Measurements from ENCODE around the gene CLPSL2.

CLPSL2 gene

GRCh38 chr6:35786272-35786671 lies 9.9 kb downstream of the CLPSL2 start:
- DNase-seq (ENCODE audit: extremely low read depth in 1 of 2, low read depth in 1 of 2), result no peak

- DNase-seq (ENCODE audit: extremely low read depth in 1 of 2, low read depth in 1 of 2), result no peak
Measured at GRCh38 chr6:35786810-35787209, 10.4 kb downstream of the CLPSL2 start.

DNA sequence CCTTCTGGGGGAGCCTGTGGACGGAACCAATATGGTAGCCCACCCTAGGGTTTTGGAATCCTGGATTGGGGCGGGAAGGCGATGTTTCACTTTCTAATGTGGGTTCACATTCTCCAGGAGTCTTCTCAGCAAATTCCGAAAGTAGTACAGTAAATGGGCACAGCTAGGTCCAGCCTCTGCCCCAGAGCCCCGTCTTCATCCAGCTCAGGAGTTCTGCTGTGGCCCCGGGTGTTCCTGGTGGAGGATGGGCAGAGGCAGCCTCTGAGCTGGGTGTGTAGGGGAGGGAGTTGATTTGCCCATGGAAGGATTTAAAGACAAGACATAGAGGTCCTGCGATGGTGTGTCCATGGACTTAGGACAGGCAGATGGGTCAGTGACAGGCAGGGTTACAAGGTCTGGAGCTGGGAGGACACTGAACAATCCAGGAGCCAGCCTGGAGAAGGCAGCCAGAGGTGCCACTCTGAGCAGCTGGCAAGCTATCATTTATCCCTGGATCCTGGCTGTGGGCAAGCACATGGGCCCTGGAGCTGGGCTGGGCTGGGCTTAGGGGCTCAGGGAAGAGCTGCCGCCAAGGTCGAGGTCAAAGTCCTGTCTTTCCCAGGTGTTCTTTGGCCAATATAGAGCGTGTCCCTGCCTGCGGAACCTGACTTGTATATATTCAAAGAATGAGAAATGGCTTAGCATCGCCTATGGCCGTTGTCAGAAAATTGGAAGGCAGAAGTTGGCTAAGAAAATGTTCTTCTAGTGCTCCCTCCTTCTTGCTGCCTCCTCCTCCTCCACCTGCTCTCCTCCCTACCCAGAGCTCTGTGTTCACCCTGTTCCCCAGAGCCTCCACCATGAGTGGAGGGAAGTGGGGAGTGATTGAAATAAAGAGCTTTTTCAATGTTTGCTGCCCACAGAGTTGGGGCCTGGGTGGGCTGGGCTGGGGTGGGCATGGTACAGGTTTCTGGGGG lies 11.1 kb downstream of the CLPSL2 start:
- DNase-seq (ENCODE audit: extremely low read depth in 1 of 2, low read depth in 1 of 2), result no peak

DNA sequence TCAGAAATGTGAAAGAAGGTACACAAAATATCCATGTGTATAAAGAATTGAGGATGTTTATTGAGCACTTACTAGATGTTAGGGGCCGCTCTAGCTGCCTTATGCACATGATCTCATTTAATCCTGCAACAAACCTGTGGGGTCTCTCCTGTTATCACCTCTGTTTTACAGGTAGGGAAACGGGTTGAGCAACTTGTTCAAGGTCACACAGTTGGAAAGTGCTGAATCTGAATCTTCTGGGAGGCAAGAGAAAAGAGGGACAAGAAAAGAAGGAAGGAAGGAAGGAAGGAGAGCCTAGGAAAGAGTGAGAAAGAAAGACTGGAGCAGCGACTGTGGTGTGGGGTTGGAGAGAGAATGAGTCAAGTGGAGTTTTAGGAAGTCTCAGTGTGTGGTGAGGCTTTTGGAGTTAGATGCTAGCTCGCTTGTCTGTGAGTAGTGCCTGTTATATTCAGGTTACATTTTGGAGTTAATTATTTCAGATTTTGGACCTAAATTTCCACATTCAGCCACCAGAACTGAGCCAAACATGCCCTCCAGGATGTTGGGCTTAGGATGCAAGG lies 12.1 kb downstream of the CLPSL2 start:
- DNase-seq (ENCODE audit: extremely low read depth in 1 of 2, low read depth in 1 of 2), result no peak

GRCh38 chr6:35790683-35791082 lies 14.3 kb downstream of the CLPSL2 start:
- DNase-seq (ENCODE audit: extremely low read depth in 1 of 2, low read depth in 1 of 2), result no peak

DNA sequence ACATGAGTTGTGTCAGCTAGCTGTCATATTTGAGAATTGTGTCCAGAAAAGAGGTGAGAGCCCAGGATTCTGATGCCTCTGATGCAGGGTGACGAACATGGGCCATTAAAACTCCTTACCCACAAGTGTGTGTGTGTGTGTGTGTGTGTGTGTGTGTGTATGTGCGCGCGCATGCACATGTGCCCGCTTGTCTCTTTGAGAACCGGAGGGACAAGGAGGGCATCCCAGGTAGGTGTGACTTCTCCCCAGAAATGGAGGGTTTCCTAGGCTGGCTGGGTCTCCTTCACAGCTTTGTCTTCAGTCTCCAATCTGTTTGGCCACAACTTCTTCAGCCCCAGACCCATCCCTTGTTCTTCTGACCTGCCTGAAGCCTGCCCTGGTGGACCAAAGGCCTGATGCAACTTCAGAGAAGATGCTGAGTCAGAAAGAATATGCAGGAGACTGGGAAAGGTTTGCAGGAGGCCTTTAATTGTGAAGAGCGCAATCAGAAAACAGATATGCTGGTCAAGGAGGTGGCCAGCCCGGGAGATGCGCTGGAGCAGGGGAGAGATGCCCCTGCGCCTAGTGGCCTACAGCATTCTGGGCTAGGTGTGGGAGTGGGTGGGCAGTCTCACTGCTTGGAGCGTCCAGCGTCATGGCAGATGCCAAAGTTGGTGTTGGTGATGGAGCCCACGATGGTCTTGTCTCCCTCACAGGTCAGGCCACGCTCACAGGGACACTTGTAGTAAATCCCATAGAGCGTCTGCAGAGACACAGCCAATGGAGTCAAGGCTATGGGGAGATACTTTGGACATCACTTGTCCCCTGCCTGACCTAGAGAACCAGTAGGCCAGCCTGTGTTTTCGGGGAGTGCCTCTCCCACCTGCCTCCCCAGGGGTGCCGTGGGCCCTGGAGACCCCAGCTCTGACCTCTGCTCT lies 18.4 kb downstream of the CLPSL2 start:
- no peak for DNase-seq (ENCODE audit: extremely low read depth in 1 of 2, low read depth in 1 of 2)

DNA sequence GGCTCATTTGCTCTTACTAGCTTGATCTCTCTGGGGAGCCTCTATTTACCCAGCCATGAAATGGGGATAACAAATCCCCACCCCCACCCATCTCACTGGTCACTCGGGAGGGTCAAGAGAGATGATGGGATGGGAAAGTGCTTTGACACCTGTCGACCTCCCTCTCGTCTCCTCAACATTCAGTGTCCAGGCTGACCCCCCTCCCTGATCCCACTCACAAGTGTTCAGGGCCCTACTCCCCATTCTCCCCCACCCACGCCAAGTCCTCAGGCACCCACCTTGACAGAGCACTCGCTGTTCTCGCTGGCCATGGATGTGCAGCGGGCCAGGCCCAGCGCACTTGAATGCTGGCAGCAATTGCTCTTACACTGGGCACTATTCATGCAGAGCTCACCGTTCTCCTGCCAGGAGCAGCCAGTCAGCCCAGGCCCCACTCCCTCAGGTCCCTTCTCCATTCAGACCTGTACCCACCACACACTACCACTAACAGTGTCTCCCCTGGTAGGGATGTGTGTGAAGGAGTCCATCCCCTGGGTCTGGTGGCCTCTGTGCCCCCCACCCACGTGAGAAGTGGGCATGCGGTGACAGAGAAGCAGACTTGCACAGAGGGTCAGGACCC lies 19.2 kb downstream of the CLPSL2 start:
- DNase-seq (ENCODE audit: extremely low read depth in 1 of 2, low read depth in 1 of 2), result no peak

DNA sequence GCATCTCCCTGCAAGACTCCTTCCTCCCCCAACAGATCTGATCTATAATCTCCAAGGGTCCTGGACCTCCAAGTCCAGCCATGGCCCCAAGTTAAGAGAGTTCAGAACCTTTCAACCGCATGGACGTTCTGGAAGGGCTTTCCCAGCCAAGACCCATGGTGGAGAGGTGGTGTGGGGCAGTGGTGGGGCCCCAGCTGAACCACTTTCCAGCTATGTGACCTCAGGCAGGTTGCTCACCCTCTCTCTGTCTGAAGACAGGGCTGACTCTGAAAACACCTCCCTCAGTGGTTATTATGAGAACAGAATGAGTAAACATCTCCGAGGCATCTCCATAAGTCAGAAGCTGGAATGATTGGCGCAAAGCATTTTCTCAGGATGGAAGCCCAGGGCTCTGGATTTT lies 19.8 kb downstream of the CLPSL2 start:
- DNase-seq (ENCODE audit: extremely low read depth in 1 of 2, low read depth in 1 of 2), result no peak

- no peak for DNase-seq (ENCODE audit: extremely low read depth in 1 of 2, low read depth in 1 of 2)
Measured at GRCh38 chr6:35797837-35798526, 21.6 kb downstream of the CLPSL2 start.

- DNase-seq (ENCODE audit: extremely low read depth in 1 of 2, low read depth in 1 of 2), result no peak
Measured at GRCh38 chr6:35798706-35799105, 22.3 kb downstream of the CLPSL2 start.

- DNase-seq (ENCODE audit: extremely low read depth in 1 of 2, low read depth in 1 of 2), result no peak
Measured at GRCh38 chr6:35801148-35801547, 24.8 kb downstream of the CLPSL2 start.

GRCh38 chr6:35804996-35805736 lies 28.8 kb downstream of the CLPSL2 start, which contains the start of gene LHFPL5:
LHFPL5 (plus strand) TSS chr6:35805352; CDS start chr6:35805671, 319 bp downstream.
- peak in 1 of 2 donors; percentile 10 for DNase-seq (ENCODE audit: extremely low read depth in 1 of 2, low read depth in 1 of 2)

DNA sequence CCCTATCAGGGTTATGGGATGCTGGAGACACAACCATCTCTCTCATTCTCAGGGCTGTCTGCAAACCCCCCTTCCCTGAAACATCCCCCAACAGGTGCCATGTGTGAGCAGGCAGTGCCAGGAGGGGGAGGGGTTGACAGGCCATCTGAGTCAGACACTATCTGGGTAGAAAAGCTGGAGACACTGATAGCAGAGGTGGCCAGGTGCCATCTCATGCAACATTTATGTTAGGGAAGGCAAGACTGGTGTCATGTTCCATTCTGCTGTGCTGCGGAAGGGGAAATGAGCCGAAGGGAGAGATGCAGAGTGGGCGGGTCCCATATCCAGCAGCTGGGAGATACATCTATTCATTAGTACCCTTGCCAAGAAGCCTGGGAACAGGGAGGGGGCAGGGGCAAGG lies 32.3 kb downstream of the CLPSL2 start:
- DNase-seq (ENCODE audit: extremely low read depth in 1 of 2, low read depth in 1 of 2), result no peak

GRCh38 chr6:35809809-35810208 lies 33.4 kb downstream of the CLPSL2 start:
- no peak for DNase-seq (ENCODE audit: extremely low read depth in 1 of 2, low read depth in 1 of 2)

DNA sequence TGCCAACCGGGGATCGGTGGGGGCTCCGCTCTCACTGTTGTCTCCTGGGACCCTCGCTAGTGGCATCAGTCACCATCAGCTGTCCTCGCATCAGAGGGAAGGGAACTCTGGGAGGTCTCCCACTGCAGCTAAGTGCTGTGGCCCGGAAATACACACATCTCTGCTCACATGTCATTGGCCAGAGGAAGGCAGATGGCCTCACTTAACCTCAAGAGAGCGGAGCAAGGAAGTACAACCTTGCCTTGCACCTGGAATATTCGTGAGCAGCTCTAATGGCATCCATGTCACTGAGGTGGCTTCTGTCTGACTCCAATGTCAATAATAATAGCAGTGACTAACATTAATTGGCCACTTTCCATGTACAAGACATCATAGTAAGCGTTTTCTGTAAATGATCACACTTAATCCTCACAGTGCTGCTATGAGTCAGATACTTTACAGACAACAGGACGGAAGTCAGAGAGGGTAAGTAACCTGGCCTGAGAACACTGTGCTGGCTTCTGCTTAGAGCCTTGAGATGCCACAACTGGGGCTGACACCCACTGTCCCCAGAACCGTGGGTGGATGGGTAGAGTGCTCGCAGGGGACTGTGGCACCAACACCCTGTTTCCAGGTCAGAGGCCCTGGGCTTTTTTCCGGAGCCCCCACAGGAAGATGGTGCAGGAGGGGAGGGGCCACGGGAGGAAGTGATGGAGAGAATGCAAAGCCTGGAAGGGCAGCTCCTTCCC lies 34.7 kb downstream of the CLPSL2 start:
- DNase-seq (ENCODE audit: extremely low read depth in 1 of 2, low read depth in 1 of 2), result no peak

DNA sequence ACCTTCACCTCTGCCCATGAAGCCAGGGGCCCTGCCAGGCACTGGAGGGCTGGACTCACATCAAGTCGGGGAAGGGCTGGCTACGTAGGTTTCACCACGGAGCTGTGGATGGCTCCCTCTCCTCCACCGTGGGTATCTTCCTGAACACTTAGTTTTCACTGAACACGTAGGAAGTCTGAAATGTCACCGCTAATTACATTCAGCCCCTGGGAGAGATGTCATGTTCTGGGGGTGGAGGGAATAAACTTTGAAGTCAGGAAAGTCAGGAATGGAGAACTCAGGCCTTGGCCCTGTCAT lies 35.2 kb downstream of the CLPSL2 start:
- DNase-seq (ENCODE audit: extremely low read depth in 1 of 2, low read depth in 1 of 2), result no peak

- no peak for DNase-seq (ENCODE audit: extremely low read depth in 1 of 2, low read depth in 1 of 2)
Measured at GRCh38 chr6:35817515-35817914, 41.1 kb downstream of the CLPSL2 start.

DNA sequence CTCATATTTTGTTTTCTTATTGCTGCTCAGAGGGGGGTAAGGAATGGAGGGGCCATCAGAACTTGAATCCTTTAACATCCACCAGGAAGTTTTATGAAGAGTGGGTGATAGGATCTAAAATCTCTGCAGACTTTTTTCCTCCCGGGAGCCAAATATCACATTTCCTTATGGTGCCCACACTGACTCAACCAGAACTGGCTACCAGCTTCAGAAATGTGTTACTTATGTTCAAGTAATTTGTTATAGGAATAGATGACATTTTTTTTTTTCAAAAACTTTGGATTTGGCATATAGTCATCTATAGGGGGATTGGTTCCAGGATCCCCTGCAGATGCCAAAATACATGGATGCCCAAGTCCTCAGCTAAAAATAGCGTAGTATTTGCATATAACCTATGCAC lies 47.2 kb downstream of the CLPSL2 start:
- DNase-seq (ENCODE audit: extremely low read depth in 1 of 2, low read depth in 1 of 2), result no peak

- DNase-seq (ENCODE audit: extremely low read depth in 1 of 2, low read depth in 1 of 2), result no peak
Measured at GRCh38 chr6:35824552-35825192, 48.3 kb downstream of the CLPSL2 start.
